Activated CD8-positive, alpha-beta T cell treated with anti-CD3 and anti-CD28 coated beads for 36 hours (primary cell): Measurements from ENCODE around the gene NHS. TPM values are rescaled to one million over a fixed set of nuclear protein-coding genes. Genes with fewer than 3 reads are reported as not detected.

Experiments
- ATAC-seq: fragments of 200-7000 bp; cut with Tn5 transposase; one replicate; pipeline ENCODE4 v1.10.0; 2021; ENCODE audit warnings: mild to moderate bottlenecking, moderate library complexity
- CTCF ChIA-PET: fragments of 350-600 bp; sonication (Branson Sonifier 250); formaldehyde crosslinking; loops from one replicate; lab custom pipeline; 2021; ENCODE audit warnings: antibody characterized with exemption; lab: Charles Lee
- POLR2A ChIA-PET: fragments of 350-600 bp; sonication (Branson Sonifier 250); formaldehyde crosslinking; loops from one replicate; lab custom pipeline; 2021; ENCODE audit warnings: antibody characterized with exemption; lab: Charles Lee
- DNase-seq: peaks from one replicate; pipeline ENCODE4 v3.0.0-alpha.2; 2020
- H3K27ac Mint-ChIP-seq: one replicate; pipeline ENCODE4 v1.8.0; 2021; ENCODE audit warnings: mild to moderate bottlenecking, mixed read lengths
- H3K27me3 Mint-ChIP-seq: one replicate; pipeline ENCODE4 v1.8.0; 2021; ENCODE audit warnings: mixed read lengths
- H3K36me3 Mint-ChIP-seq: one replicate; pipeline ENCODE4 v1.8.0; 2021; ENCODE audit warnings: low read depth, mixed read lengths
- H3K4me1 Mint-ChIP-seq: one replicate; pipeline ENCODE4 v1.8.0; 2021; ENCODE audit warnings: low read depth, mixed read lengths
- H3K4me3 Mint-ChIP-seq: one replicate; pipeline ENCODE4 v1.8.0; 2021; ENCODE audit warnings: mild to moderate bottlenecking, moderate library complexity, mixed read lengths
- H3K9me3 Mint-ChIP-seq: one replicate; pipeline ENCODE4 v1.8.0; 2021; ENCODE audit warnings: mixed read lengths
- intact Hi-C: fragments of 100-400 bp; cut with micrococcal nuclease; formaldehyde crosslinking; loops from one replicate; pipeline ENCODE4 v1.10.0; 2022
- total RNA-seq, 2 experiments: library from RNA; stranded (reverse); gene quantifications; one replicate each; pipeline ENCODE4 v1.2.3, GENCODE V29; 2021
- TF ChIP-seq, protein P1 (sequence below): fragments of 200-600 bp; IDR thresholded peaks from one replicate; pipeline ENCODE4 v1.8.0; 2022; ENCODE audit warnings: antibody characterized with exemption, mild to moderate bottlenecking

The NHS gene
- total RNA-seq, 2 experiments from 2014 or later, result 6.9 to 7.3 TPM

DNA sequence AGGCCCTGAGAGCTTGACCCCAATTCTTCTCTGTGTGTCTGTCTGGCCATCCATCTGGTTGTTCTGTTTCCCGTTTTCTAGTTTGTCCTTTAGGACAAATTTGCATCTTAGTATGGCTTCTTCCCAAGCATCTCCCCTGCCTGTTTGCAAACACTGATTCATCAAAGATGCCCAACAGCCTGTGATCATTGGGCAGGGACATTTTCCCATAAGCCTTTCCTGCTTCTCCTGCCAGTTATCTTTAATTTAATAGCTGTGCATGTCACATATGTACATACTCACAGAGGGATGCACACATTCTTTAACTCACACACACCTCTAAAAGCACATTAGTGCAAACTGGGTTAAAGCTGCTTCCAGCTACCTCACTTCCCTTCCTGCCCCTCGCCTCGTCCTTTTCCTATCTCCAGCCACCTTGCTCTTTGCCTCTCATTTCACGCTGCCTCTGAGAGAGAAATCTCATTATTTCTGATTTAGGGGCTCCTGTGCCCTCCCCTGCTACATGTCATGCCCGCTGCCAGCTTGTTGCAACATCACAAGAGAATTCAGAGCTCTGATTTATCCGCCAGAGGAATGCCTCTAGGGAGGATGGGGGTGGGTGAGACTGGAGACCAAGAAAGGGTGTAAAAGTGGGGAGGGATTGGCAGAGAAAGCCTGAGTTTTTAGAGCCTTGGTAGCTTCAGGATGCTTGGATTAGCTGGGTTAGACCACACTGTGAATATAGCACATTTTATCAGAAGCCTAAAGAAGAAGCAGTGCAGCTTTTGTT is 100.6 kb downstream of the NHS start:
- no peaks in the 10 kb centered on the region for H3K27me3 Mint-ChIP-seq
- TF ChIP-seq, protein P1, sequence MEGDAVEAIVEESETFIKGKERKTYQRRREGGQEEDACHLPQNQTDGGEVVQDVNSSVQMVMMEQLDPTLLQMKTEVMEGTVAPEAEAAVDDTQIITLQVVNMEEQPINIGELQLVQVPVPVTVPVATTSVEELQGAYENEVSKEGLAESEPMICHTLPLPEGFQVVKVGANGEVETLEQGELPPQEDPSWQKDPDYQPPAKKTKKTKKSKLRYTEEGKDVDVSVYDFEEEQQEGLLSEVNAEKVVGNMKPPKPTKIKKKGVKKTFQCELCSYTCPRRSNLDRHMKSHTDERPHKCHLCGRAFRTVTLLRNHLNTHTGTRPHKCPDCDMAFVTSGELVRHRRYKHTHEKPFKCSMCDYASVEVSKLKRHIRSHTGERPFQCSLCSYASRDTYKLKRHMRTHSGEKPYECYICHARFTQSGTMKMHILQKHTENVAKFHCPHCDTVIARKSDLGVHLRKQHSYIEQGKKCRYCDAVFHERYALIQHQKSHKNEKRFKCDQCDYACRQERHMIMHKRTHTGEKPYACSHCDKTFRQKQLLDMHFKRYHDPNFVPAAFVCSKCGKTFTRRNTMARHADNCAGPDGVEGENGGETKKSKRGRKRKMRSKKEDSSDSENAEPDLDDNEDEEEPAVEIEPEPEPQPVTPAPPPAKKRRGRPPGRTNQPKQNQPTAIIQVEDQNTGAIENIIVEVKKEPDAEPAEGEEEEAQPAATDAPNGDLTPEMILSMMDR, result no peak
- no peaks in the 10 kb centered on the region for H3K9me3 Mint-ChIP-seq
- intact Hi-C loops, result no loop called here
- DNase-seq, result no peak
- H3K27ac Mint-ChIP-seq, result no peak overlapping the region
- ATAC-seq, result no peak
- H3K4me1 Mint-ChIP-seq, result no peaks in the 10 kb centered on the region
- H3K36me3 Mint-ChIP-seq, result no peaks in the 10 kb centered on the region
- ChIA-PET POLR2A (no interaction called here), CTCF (no interaction called here)
- H3K4me3 Mint-ChIP-seq, result no peak overlapping the region

DNA sequence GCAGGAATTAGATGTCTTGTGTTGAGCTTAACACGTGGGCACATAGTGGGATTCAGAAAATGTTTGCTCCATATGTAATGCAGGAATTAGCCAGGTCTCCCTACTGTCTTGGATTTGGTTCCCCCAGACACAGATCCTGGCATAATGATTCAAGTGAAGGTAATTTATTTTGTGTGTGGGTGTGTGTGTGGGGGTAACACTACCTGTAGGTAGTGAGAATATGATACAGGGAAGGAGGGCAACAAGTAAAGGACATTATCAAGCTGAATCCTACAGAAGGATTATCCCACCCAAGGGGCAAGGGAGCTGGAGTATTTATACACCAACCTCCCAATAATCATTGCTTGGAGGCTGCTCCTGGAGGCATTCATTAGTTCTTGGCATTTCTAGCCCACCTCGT is 101.4 kb downstream of the NHS start:
- Mint-ChIP-seq H3K27me3 (no peaks in the 10 kb centered on the region), H3K27ac (no peak overlapping the region), H3K4me3 (no peak overlapping the region), H3K36me3 (no peaks in the 10 kb centered on the region), H3K9me3 (no peaks in the 10 kb centered on the region), H3K4me1 (no peaks in the 10 kb centered on the region)
- ChIA-PET POLR2A (no interaction called here), CTCF (no interaction called here)
- ATAC-seq, result no peak
- DNase-seq, result no peak
- TF ChIP-seq, protein P1, result no peak
- intact Hi-C loops, result no loop called here

DNA sequence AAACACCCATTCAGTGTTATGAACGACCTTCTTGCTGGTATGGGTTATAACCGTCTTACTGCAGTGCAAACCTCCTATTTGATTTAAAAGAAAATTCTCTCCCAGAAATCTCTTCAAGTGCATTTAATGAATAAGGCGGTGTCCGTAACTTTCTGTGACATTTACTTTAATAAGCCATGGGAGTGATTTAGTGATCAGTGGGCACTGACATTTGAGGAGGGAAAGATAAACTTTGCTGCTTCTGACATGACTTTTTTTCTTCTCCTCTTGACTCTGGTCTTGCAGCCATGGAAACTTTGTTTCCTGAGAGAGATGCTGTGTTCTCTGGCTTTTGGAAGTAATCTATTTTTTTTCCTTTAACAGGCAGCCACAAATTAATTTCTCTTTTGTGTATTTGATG is 106.1 kb downstream of the NHS start:
- intact Hi-C loops, result no loop called here
- Mint-ChIP-seq H3K4me1 (no peaks in the 10 kb centered on the region), H3K36me3 (no peaks in the 10 kb centered on the region), H3K9me3 (no peaks in the 10 kb centered on the region), H3K4me3 (no peak overlapping the region), H3K27me3 (no peaks in the 10 kb centered on the region), H3K27ac (no peak overlapping the region)
- POLR2A ChIA-PET, result no interaction called here
- CTCF ChIA-PET, result no interaction called here
- TF ChIP-seq, protein P1, result no peak
- ATAC-seq (no peak), DNase-seq (no peak)

DNA sequence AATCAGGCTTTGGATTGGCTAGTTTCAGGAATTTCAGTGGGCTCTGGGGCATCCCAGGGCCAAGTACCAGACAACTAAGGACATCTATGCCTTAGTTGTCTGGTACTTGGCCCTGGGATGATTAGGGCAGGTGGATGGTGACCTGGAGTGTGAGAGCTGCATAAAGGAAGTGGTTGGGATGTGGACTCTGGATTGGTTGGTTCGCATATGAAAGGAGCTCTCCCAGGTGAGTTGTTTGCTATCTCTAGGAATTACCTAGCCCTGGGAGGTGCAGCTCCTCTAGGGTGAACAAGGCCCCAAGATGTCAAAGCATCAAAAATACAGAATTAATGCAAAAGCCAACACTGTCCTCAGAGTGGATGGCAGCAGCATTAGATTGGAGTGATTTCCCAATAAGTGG is 109.6 kb downstream of the NHS start:
- no peaks in the 10 kb centered on the region for H3K4me1 Mint-ChIP-seq
- no peaks in the 10 kb centered on the region for H3K36me3 Mint-ChIP-seq
- ChIA-PET POLR2A (no interaction called here), CTCF (no interaction called here)
- no peak overlapping the region for H3K27ac Mint-ChIP-seq
- intact Hi-C loops, result no loop called here
- TF ChIP-seq, protein P1, result no peak
- ATAC-seq (no peak), DNase-seq (no peak)
- H3K4me3 Mint-ChIP-seq, result no peak overlapping the region
- H3K9me3 Mint-ChIP-seq, result no peaks in the 10 kb centered on the region
- H3K27me3 Mint-ChIP-seq, result no peaks in the 10 kb centered on the region

DNA sequence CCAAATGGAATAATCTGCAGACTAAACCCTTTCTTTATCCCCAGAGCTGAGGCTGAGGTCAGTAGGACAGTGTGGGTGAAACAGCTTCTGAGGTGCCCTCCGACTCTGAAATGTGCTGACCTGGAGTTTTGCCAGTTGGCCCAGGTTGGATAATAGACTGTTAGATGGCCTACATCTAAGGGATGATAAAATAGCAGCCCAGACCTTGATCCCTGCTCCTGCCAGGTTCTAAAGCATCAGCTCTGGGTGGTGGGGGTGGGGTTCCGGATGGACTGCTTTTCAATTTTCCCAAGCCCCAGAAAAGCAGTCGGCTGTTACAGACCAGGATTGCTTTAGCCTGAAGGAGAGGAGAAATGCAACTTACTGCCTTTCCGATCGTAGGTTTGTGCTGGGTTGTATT is 110.4 kb downstream of the NHS start:
- Mint-ChIP-seq H3K4me1 (no peaks in the 10 kb centered on the region), H3K36me3 (no peaks in the 10 kb centered on the region), H3K27ac (no peak overlapping the region), H3K27me3 (no peaks in the 10 kb centered on the region), H3K4me3 (no peak overlapping the region), H3K9me3 (no peaks in the 10 kb centered on the region)
- ChIA-PET CTCF (no interaction called here), POLR2A (no interaction called here)
- ATAC-seq (no peak), DNase-seq (no peak)
- TF ChIP-seq, protein P1, result no peak
- intact Hi-C loops, result no loop called here
